ENCODE measurements around the gene RARA.

The RARA gene

DNA sequence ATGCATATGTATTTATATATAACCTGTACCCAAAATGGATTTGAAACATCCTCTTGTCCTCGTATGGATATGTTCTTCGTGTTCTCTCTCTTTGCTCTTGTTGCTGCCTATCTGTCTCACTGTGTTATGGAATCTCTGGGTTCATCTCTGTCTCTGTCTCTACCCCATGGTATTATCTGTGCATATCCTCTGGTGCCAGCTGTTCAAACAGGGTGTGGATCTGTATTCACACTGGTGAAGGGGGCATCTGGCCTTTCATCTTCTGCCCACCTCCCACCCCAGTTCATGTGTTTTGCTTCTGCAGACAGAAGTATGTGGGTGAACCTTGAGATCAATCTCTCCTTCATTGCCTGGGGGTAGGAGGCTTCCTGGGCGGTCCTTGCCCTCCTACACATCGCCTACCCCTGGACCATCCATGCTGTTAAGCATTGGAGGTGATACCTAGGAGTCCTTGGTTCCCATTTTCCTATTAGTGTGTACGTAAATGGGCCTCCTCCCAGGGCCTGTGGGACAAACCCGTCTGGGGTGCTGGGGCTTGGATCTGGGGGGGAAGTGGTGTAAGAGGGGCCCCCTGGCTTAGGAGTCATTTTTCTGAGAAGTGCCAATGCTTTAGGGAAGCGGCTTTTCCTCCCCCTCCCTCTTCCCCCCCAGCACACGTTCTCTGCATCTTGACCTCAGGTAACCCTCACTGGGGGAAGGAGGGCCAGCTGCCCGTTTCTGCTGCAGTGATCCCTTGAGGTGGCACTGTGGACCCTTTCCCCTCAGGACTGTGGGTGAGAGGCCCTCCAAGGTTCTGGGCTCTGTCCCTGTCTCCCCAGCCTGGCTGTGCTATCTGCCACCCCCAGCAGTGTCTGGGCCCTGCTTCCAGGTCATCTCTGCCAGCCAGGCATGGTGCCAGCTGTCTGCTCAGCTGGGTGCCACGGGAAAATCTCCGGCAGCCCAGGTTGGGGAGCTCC is 21.1 kb downstream of the RARA start:
- DNase-seq (ENCODE audit: low read depth) = no peak

DNA sequence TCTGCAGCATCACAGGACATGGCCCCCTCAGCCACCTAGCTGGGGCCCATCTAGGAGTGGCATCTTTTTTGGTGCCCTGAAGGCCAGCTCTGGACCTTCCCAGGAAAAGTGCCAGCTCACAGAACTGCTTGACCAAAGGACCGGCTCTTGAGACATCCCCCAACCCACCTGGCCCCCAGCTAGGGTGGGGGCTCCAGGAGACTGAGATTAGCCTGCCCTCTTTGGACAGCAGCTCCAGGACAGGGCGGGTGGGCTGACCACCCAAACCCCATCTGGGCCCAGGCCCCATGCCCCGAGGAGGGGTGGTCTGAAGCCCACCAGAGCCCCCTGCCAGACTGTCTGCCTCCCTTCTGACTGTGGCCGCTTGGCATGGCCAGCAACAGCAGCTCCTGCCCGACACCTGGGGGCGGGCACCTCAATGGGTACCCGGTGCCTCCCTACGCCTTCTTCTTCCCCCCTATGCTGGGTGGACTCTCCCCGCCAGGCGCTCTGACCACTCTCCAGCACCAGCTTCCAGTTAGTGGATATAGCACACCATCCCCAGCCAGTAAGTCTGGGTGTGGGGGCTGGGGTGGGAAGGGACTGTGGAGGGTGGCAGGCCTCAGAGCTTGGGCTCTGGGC is 22.0 kb downstream of the RARA start:
- DNase-seq (ENCODE audit: low read depth) = no peak

DNA sequence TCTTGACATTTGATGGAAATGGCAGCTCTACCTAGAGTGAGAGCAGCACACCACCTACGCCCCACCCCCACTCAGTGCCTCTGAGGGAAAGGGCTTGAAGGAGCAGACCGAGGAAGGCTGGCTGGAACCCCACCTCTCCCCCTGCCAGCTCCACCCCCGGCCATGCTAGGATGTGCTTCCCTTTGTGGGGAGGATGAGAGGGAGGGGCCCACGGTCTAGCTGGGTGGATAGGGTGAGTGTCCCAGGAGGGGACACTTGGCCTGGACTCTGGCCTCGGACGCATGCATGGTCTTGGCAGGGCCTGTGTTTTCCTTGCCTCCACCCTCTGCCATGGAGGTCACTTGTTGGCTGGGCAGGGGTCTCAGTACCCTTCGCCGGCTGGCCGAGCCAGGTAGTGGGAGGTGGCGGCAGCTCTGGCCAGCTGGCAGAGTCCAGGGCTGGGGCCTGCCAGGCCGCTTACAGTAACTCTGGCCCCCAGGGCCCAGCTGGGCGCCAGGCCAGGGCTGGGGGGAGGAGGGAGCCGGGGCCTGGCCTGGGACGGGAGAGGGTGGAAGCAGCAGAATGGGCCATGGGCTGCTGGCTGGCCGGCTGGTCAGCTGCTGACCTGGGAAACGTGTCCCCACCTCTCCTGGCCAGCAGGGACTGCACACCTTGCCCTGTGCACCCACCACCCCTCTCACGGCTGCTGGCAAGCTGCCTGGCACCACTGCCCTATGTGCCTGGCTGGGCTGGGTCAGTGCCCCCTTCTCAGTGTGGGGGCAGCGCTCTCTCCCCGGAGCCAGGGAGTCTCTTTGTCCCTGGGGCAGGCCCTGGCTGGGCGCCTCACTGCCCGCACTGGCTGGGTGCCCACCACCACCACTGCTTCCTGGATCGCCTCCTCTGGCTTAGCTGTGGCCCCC is 23.0 kb downstream of the RARA start:
- DNase-seq (ENCODE audit: low read depth) = no peak

DNA sequence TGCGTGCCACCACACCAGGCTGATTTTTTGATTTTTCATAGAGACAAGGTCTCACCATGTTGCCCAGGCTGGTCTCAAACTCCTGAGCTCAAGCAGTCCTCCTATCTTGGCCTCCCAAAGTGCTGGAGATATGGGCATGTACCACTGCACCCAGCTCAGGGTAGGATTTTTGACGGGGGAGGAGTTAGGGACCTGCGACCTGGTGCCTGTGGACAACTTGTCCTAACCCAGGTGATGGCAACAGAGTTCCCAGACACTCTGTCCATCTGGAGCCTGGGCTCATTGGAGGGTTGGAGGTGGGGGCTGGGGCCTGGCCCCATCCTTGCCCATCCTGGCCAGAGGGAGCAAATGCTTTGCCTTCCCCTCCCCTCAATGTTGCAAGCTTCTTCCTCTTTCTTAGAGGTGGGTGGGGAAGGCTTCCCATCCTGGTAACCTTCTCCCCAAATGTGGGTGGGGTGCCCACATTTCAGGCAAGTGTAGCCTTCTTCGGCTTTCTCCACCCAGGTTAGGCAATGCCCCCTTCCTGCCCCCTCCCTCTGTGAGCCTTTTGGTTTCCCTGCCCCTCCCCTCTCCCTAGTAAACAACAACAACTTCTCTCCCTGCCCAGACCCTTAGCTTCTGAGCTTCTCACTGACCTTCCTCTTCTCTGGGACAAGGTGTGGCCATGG is 24.9 kb downstream of the RARA start:
- no peak for DNase-seq (ENCODE audit: low read depth)

DNA sequence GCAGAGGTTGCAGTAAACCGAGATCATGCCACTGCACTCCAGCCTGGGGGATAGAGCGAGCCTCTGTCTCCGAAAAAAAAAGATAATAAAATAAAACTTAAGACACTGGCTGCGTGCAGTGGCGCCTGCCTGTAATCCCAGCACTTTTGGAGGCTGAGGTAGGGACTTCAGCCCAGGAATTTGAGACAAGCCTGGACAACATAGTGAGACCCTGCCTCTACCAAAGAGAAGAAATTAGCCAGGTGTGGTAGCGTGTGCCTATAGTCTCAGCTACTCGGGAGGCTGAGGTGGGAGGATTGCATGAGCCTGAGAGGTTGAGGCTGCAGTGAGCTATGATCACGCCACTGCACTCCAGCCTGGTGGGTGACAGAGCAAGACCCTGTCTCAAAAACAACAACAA is 26.6 kb downstream of the RARA start:
- DNase-seq (ENCODE audit: low read depth) = no peak

DNA sequence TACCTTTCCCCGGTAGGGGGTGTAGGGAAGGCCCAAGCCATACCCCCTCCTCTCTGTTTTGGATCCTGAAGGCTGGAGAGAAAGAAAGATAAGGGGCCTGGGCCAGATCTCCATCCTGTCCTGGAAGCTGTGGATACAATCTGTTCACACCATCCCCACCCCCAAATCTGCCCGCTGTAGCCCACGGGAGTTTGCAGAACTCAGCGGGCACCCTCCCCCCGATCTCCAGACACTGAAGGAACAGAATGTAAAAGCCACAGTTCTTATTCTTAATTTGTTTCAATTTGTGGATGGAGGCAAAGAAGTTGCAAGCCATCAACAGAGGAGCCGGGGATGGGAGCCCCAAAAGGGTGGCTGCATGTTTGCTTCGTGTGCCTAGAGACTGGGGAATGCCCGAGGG is 28.4 kb downstream of the RARA start:
- no peak for DNase-seq (ENCODE audit: low read depth)

DNA sequence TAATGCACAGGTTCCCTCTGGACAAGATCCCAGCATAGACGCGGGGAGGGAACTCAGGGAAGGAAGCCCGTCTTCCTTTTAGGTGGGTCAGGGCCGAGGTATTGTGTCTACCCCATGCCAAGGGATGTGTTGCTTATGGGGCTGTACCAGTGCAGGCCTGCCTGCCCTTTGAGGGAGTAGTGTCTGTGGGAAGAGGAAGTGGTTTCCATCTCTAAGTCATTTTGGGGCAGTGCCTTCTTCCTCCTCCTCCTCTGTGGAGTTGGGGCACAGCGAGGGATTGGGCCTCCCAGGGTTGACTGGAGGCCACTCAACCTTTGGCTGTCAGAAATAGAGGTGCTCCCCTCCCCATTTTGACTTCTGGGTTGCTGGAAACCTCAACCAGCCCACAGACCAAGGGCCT is 29.1 kb downstream of the RARA start:
- no peak for DNase-seq (ENCODE audit: low read depth)

DNA sequence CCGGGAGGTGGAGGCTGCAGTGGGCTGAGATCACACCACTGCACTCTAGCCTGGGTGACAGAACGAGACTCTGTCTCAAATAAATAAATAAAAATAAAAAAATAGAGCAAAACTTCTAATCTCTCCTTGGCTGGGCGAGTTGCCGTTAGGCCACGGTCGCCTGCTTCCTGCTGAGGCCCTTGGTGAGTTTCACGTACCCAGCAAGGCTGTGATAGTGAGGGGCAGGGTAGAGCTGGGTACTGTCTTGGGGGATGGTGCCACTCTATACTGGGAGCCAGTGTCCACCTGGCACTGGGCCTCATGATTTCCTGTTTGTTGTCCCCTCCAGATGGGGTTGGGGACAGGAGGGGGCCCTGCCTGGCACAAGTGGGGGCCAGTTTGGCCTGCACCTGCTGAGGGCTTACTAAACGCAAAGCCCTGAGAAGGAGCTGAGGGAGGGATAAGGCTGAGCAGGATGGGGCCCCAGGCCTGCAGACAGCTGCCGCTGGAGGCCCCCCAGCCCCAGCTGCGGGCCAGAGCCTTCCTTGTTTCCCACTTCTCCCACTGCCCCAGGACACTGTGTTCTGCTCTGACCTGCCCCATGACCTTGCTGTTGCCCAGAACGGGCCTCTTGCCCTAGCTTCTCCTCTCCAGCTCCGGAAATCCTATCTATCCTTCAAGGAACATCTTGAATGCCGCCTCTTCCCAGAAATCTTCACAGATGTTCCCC is 30.1 kb downstream of the RARA start:
- DNase-seq (ENCODE audit: low read depth) = no peak

DNA sequence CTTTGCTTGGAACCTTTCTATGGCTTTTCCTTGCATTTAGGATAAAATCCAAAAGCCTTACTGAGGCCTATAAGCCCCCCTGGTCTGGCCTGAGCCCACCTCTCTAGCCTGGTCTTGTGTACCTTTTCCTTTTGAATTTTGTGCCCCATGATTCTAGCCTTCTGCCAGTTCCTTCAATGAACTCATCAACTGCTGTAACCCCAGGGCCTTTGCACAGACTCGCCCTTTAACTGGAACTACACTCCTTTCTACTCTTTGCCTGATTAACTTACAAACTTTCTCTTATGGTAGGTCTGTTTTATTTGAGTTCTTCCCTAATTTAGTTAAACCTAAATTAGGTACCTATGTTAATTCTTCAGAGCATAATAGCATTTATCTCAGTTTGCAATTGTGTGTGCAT is 31.3 kb downstream of the RARA start:
- no peak for DNase-seq (ENCODE audit: low read depth)

DNA sequence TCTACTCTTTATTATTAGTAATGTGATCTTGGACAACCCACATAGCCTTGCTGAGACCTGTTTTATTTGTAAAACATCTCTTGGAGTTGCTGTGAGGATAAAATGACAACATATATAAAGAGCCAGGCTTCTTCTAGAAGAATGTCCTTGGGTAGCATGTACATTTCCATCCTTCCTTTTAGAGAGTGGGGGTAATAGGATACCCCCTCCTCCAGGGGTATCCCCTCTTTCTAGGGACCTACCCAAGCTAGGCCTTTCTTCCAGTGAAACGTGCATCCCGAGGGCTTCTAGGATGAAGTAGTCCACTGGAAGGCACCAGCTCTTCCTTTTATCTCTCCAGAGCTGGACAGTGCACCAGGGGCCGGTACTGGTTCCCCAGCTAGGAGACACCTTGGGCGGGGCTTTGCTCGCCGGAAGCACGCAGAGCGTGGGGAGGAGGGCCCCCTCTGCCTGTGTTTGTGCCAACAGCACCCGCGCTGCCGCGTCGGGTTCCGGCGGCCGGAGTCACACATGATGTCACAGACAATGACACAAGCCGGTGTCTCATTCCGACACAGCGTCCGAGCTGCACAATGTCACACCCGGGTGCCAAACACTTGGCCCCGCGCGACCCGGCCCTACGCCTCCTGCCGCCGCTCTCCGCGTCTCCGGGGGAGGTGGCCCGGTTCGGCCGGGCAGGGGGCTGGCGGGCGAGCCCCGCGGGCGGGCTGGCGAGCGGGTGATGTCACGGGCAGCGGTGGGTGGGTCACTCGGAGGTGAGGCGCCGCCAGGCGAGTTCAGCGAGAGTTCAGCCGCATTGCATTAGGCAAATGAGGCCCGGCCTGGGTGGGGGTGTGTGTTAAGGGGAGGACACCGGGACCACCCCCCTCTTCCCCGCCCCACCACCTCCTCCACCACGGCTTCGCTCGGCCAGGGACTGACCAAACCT is 32.2 kb downstream of the RARA start:
- DNase-seq (ENCODE audit: low read depth) = peak; percentile 88

DNA sequence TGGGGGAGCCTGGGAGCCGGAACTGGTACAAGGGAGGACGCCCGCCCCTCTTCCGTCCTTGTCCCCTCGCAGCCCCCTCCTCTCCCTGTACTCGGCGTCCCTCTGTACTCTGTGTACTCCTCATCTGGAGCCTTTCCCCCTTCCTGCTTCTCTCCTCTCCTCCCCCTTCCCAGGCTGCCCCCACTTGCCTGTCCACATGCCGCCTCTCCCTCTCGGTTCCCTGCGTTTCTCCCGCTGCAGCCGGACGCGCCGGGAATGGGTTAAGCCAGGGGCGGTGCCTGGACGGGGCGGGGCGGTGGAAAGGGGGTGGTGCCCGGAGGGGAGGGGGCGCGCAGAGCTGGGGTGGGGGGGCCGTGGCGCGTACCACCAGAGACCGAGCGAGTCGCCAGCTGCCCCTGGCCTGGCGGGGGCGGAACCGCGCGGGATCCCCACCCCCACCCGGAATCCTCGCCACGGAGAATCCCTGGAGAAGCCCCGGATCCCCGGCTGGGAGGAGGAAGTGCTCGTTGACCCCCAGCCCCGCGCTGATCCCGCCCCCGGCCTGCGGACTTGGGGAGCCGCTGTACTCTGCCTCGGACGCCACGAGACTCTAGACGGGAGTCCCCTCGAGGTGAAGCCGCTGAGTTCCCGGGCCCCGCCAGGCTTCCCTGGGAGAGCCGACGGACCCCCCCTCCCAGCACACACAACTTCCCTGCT is 33.0 kb downstream of the RARA start:
- no peak for DNase-seq (ENCODE audit: low read depth)

DNA sequence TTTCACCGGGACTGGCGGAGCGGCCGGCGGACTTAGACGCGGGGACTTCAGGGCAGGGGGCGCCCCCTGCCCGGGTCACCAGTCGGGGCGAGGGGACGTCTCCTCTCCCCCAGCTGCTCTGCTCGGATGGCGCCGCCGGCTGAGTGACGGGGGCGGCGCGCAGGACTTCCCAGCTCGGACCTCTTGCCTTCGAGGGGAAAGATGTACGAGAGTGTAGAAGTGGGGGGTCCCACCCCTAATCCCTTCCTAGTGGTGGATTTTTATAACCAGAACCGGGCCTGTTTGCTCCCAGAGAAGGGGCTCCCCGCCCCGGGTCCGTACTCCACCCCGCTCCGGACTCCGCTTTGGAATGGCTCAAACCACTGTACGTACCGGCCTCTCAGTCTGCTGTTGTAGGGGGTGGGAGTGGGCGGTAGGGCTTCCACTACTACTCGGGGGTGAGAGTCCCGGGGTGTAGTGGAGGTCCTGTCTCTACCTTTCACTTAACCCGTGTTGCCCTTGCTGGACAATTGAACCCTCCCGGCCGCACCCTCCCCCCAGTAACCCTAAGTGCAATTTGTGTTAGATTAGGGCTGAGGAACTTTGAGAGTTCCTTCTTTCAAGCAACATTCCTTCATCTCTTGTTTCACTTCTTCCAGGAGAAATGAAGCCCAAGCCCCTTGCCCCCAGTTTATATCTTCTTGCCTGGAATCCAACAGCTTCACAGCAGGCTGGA is 33.7 kb downstream of the RARA start:
- DNase-seq (ENCODE audit: low read depth) = no peak

DNA sequence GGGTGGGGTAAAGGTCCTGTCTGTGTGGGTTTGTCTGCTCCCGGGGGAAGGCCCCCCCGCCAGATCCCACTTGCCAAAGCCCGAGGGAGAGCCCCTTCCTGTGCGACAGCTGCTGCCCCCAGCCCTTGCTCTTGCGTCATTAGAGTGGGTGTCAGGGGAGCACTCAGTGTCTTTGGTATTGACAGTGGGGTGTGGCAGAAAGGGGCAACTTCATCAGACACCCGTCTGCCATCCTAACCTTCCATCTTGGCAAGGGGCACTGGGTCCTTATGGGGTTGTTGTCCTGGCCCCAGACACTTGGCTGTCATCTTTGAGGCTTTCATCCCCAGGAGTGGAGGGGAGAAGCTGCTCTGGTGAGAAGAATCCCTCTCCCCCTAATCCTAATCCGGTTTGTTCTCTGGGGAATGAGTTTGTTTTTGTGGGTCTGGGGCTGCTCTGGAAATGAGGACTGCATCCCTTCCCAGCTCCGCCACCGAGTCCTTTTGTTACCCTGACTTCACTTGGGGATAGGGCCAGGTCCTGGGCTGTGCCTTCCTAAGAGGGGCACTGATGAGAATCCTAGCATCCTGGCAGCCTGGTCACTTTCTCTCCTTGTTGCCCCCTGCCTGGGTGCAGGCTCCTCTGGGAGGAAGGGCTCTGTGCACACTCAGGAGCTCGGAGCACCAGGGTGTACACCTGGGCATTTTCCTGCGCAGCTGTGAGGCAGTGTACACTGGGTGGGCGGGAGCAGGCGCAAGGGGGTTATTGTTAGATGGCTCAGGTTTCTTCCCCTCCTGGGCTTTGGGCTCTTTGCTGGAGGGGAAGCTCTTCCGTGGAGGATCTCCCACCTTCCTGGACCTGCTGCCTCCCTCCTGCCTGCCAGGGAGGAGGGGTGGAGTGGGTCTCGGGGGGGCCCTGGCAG is 34.5 kb downstream of the RARA start:
- DNase-seq (ENCODE audit: low read depth) = no peak

DNA sequence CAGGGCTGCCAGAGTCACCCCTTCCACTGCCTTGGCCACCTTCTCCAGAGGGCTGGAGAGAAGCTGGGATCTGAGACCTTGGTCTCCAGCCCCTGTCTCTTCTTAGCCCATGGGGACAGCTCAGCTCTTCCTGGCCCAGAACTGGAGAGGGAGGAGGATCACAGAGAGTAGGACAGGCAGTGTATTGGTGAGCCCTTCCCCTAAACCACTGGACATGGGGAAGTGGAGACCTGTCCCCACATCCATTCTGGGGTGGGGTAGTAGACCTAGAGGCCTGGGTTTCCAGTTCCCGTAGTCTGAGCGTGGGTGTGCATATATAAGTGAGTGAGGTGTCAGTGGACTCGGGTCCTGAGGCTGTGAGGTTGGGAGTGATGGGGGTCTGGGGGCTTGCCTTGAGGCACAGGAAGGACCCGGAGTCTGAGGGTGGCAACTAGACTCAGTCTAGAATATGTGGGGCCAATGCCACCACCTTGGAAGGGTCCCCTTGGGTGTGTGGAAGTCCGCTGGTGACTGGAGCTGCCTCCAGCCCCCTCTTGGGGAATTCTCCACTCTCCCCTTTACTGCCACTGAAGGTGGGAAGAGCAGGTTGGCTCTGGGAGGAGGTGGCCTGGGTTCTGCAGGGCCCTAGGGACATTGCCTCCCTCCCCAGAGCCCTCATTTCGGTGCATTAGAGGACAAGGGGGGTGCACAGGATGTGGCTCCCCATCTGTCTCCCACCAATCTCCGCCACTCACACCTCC is 35.6 kb downstream of the RARA start:
- no peak for DNase-seq (ENCODE audit: low read depth)

DNA sequence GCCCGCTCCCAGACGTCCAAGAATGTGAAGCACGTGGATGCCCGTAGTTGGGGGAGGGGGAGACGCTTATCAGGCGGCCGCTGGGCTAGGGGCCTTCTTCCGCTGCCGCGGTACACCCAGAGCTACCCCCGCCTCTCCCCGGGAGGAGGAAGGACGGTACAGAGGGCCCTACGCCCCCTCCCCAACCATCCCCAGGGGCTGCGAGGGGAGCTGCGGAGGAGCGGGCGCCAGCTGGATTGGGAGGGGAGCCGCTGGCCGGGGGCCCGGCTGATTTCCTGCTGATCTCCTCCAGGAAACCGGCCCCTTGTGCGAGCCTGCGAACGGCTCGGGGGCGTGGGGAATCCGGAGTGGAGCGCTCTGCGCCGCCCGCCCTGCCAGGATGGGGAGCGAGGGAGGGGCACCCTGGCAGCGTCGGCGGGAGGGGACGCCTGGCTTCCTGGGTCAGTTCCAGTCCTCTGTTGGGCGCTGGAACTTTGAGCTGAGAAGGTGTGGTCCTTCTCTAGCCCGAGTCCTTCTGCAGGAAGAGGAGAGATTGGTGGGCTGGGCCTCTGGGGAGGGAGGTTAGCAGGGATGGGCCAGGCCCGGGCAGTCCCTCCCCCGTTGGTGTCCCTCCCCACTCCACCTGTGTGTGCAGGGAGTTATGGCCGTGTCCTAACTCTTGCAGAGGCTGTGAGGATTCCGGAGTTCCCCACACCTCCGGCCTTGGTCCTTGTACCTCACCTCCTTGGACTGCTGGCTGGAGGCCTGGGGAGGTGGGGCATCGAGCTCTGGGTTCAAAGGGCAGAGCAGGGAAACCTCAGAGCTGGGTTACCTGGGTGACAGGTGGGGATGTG is 36.4 kb downstream of the RARA start:
- DNase-seq (ENCODE audit: low read depth) = no peak
